ENCODE measurements around the gene DEAF1. TPM values are rescaled to one million over a fixed set of nuclear protein-coding genes. Genes with fewer than 3 reads are reported as not detected.

The DEAF1 gene
- total and polyA plus RNA-seq, 9 of the 15 experiments (the other 6 are each of a cell fraction or from before 2014, with no cell fraction given) = 2.0 to 69.1 (median 26.8) TPM

DNA sequence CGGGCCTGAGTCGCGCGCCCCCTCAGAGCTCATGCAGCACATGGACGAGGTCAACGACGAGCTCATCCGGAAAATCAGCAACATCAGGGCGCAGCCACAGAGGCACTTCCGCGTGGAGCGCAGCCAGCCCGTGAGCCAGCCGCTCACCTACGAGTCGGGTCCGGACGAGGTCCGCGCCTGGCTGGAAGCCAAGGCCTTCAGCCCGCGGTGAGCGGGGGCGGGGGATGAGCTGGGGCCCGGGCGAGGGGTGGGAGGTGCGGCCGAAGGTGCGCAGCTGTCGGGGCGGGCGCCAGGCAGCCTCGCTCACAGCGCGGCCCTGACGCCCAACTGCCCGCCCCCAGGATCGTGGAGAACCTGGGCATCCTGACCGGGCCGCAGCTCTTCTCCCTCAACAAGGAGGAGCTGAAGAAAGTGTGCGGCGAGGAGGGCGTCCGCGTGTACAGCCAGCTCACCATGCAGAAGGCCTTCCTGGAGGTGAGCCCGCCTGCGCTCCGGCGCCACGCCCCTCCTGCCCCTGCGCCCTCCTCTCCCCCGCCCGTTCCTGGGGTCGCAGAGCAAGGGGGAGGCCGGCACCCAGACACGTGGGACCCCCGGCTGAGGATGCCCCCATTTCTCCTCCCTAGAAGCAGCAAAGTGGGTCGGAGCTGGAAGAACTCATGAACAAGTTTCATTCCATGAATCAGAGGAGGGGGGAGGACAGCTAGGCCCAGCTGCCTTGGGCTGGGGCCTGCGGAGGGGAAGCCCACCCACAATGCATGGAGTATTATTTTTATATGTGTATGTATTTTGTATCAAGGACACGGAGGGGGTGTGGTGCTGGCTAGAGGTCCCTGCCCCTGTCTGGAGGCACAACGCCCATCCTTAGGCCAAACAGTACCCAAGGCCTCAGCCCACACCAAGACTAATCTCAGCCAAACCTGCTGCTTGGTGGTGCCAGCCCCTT is 31.5 kb upstream of the DEAF1 start:
- FAIRE-seq = peak; percentile 79
- H3K79me2 ChIP-seq (ENCODE audit: control insufficient read depth, insufficient read depth, low read length) = no peaks in the 10 kb centered on the region; the same call in 1 of the 3 replicates
- ChIA-PET CTCF (ENCODE audit: low intra/inter-chr PET ratio) (interaction anchor here (1.2 to 2.2 kb wide), 2 partner anchors 30 to 61 kb away, joined by 3 to 8 read pairs; partner anchors contain the start of gene TMEM80), POLR2A (interaction anchor here (0.6 to 2.8 kb wide), 13 partner anchors 11 to 158 kb away, joined by 3 to 25 read pairs (median 4); partner anchors contain the start of genes DEAF1 and TMEM80)
- H3K4me3 ChIP-seq = peak overlapping the region; percentile 34
- no peaks in the 10 kb centered on the region; a peak in 1 of 5 replicates for H3K27me3 ChIP-seq (ENCODE audit: control insufficient read depth in 2 of 2, insufficient read depth in 2 of 2, low read length in 2 of 2)
- intact Hi-C loops (cut with micrococcal nuclease) (loop anchor here (5.0 kb wide), 2 partner anchors 71 to 174 kb away; partner anchors contain the start of gene SLC25A22), in situ Hi-C loops (cut with MboI) (no loop called here)
- WGBS (ENCODE audit: insufficient coverage, low coverage, missing lambda C conversion rate) = 10% methylated on average over 23 of the region's 61 CpGs
- H2AFZ ChIP-seq (ENCODE audit: low read depth, low read length) = peak overlapping the region; percentile 92
- peak; percentile 53 for ATAC-seq
- peak overlapping the region; percentile 65 for H3K4me2 ChIP-seq (ENCODE audit: insufficient read depth, low read length)
- no peaks in the 10 kb centered on the region for H3K36me3 ChIP-seq (ENCODE audit: control insufficient read depth, insufficient read depth, low read length)
- peaks cover 35 to 74% of the 10 kb centered on the region in 2 experiments for H3K4me1 ChIP-seq (replicated peaks in 1 of 2; ENCODE audit: control insufficient read depth in 2 of 2, insufficient read depth in 2 of 2, low read length in 2 of 2)
- no peaks in the 10 kb centered on the region for H3K9me3 ChIP-seq (replicated peaks; ENCODE audit: control insufficient read depth, insufficient read depth, low read depth, low read length)
- TSS peak; percentile 86 for BruUV-seq (replicated peaks)
- H3K9me1 ChIP-seq (ENCODE audit: control insufficient read depth, insufficient read depth, low read length) = no peaks in the 10 kb centered on the region
- peak overlapping the region; percentile 45 to 87 for H3K9ac ChIP-seq (ENCODE audit: insufficient read depth in 1 of 2, low read depth in 2 of 2, low read length in 2 of 2)
- H4K20me1 ChIP-seq (replicated peaks; ENCODE audit: control insufficient read depth, insufficient read depth, low read length) = no peaks in the 10 kb centered on the region; the same call in 1 of the 2 replicates
- DNase-seq (ENCODE audit: extremely low read depth in 1 of 4, low spot score in 3 of 4) = peak; percentile 90 to 95 (median 93)
- H3K27ac ChIP-seq (ENCODE audit: extremely low read depth, low read depth, low read length) = peak overlapping the region; percentile 65; the same call in 2 of the 3 replicates
- TF ChIP-seq HNRNPH1 (optimal IDR thresholded peaks at IDR 0.05; ENCODE audit: low read depth, low read length) (no peak), FOXK1 (CRISPR knock-in tag; IDR thresholded peaks at IDR 0.05; ENCODE audit: borderline replicate concordance) (no peak), KAT7 (CRISPR knock-in tag; IDR thresholded peaks at IDR 0.05; ENCODE audit: borderline replicate concordance) (peak; percentile 11; the same call in 1 of the 2 replicates), ATF3 (IDR thresholded peaks at IDR 0.05) (no peak), ATF3 (CRISPR knock-in tag; conservative IDR thresholded peaks at IDR 0.05) (no peak), SPI1 (IDR thresholded peaks at IDR 0.05; ENCODE audit: borderline replicate concordance, low read depth, low read length) (peak; percentile 71; the same call in 1 of the 2 replicates), ZEB2 (IDR thresholded peaks at IDR 0.05) (peak; percentile 67; the same call in 1 of the 2 replicates), TRIM24 (IDR thresholded peaks at IDR 0.05) (peak in 1 of 2 experiments; percentile 25; a peak in 1 of 4 replicates), ZFX (CRISPR knock-in tag; IDR thresholded peaks at IDR 0.05) (peak; percentile 90), LCOR (CRISPR knock-in tag; IDR thresholded peaks at IDR 0.05) (0 out of 2 replicates have a peak, but pooled peaks have one; percentile 61), ATF1 (CRISPR knock-in tag; IDR thresholded peaks at IDR 0.05) (no peak), ATF1 (tag; IDR thresholded peaks at IDR 0.05) (peak; percentile 42; the same call in 1 of the 2 replicates), KLF10 (CRISPR knock-in tag; IDR thresholded peaks at IDR 0.05) (no peak), ZNF584 (CRISPR knock-in tag; IDR thresholded peaks at IDR 0.05; ENCODE audit: low read depth) (0 out of 2 replicates have a peak, but pooled peaks have one; percentile 26), NFIC (IDR thresholded peaks at IDR 0.05) (peak; percentile 97)
- TF ChIP-seq, protein P1, sequence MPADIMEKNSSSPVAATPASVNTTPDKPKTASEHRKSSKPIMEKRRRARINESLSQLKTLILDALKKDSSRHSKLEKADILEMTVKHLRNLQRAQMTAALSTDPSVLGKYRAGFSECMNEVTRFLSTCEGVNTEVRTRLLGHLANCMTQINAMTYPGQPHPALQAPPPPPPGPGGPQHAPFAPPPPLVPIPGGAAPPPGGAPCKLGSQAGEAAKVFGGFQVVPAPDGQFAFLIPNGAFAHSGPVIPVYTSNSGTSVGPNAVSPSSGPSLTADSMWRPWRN (IDR thresholded peaks at IDR 0.05; ENCODE audit: low read depth) = no peak
- TF ChIP-seq, protein P2, sequence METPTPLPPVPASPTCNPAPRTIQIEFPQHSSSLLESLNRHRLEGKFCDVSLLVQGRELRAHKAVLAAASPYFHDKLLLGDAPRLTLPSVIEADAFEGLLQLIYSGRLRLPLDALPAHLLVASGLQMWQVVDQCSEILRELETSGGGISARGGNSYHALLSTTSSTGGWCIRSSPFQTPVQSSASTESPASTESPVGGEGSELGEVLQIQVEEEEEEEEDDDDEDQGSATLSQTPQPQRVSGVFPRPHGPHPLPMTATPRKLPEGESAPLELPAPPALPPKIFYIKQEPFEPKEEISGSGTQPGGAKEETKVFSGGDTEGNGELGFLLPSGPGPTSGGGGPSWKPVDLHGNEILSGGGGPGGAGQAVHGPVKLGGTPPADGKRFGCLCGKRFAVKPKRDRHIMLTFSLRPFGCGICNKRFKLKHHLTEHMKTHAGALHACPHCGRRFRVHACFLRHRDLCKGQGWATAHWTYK (CRISPR knock-in tag; IDR thresholded peaks at IDR 0.05) = no peak
